NCI-H1694 treated with DMSO at 0.1 percent for 48 hours (cell line): Measurements from ENCODE around the gene KLHL1.

ENCODE experiments used
- DNase-seq: peaks from one replicate; lab custom pipeline; 2025; lab: John Stamatoyannopoulos, UW

Gene KLHL1

GRCh38 chr13:69676286-69676685 is 432.0 kb downstream of the KLHL1 start:
- no peak for DNase-seq

DNA sequence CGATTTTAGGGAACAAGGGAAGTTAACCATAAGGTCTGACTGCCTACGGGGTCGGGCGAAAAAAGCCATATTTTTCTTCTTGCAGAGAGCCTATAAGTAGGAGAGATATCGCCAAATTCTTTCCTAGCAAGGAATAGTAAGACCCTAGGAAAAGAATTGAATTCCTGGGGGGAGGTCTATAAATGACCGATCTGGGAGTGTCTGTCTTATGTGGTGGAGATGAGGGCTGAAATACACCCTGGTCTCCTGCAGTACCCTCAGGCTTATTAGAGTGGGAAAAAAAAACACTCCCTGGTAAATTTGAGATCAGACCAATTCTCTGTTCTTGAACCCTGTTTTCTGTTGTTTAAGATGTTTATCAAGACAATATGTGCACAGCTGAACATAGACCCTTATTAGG is 448.1 kb downstream of the KLHL1 start:
- DNase-seq, result no peak

DNA sequence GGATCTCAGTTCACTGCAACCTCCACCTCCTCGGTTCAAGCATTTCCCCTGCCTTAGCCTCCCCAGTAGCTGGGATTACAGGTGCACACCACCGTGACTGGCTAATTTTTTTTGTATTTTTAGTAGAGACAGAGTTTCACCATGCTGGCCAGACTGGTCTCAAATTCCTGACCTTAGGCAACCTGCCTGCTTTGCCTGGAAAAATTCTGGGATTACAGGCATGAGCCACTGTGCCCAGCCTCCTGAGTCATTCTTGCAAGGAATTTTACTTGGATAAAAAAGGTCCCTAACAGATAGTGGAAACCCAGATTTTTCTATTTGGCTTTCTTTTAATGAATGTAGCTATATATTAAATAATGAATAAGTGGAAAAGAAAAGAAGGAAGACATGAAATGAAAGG is 450.6 kb downstream of the KLHL1 start:
- DNase-seq, result no peak

DNA sequence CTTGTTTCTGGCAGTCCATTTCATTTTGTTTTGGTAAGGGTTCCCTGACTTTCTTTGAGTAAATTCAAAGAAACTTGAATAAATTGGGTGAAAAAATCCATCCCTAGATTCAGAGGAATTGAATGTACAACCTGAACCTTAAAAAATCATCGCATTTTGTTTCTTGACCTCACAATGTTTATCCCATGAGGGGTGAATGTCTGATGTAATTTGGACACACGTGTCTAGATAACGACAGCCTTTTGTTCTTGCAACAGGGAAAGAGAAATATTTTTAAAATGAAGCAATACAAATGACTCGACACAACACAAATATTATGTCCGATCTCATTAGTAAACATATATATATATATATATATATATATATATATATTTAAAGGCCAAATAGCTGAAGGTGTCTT is 453.9 kb downstream of the KLHL1 start:
- no peak for DNase-seq
